NCI-H748 (cell line): ENCODE results near the gene EDNRA.
A peak's percentile ranks its signal among the peaks of the same experiment; 100 is the strongest.

ENCODE experiments used
- DNase-seq: peaks from one replicate; lab custom pipeline; 2025; ENCODE audit not compliant: unreplicated experiment; lab: John Stamatoyannopoulos, UW

Gene EDNRA

GRCh38 chr4:147496500-147496899, 15.6 kb downstream of the EDNRA start:
- DNase-seq, result no peak

GRCh38 chr4:147498031-147498660, 17.2 kb downstream of the EDNRA start:
- no peak for DNase-seq

DNA sequence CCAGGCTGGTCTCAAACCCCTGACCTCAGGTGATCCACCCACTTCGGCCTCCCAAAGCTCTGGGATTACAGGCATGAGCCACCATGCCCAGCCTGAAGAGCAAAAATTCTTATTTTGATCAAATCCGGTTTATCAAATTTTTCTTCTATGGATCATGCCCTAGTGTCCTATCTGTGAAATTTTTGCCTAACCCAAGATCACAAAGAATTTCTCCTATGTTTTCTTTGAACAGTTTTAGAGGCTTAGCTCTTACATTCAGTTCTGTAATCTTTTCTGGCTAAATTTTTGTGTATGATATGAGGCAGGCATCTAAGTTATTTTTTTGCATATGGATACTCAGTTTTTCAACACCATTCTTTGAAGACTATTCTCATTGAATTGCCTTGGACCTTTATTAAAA, 27.4 kb downstream of the EDNRA start:
- no peak for DNase-seq

DNA sequence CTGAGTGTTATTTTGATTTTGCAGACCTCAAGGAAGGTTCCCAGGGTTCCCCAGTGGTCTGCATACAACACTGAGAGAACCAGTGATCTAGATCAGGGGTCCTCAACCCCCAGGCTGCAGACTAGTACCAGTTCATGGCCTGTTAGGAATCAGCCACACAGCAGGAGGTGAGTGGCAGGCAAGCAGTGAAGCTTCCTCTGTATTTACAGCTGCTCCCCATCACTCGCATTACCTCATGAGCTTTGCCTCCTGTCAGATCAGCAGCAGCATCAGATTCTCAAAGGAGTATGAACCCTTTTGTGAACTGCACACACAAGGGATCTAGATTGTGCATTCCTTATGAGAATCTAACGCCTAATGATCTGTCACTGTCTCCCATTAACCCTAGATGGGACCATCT, 28.5 kb downstream of the EDNRA start:
- DNase-seq, result no peak

DNA sequence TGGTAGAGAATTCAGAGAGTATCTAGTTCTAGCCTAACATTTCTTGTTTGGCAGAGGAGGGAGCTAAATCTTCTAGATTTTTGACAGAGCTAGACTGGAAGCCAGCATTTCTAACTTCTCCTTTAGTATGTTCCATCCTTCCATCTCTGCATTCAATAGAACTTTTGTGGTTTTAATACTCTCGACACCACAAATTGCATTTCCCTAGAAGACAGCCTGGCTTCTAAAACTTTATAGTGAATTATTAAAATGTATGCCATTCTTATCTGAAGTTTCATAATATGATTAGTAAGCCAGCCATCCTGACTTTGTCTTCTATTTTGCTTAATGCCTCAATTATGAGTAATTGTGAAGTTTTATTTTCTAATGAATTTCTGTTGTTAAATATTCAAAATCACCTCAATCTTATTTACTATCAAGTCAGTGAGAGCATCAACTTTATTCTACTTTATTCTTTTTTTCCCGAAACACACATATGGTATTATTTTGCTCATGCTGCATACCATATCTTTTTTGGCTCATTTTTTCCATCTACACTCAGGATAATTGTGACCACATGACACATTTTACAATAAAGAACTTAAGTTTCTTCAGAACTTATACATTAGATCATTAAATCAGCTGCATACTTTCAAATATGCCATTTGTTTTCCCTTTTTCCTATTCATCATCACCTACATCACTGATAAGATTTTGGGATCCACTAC, 30.2 kb downstream of the EDNRA start:
- DNase-seq, result no peak

- no peak for DNase-seq
These were observed 32.2 kb downstream of the EDNRA start for GRCh38 chr4:147513091-147513490.

- DNase-seq, result no peak
These were observed 33.1 kb downstream of the EDNRA start for GRCh38 chr4:147513952-147514351.

- no peak for DNase-seq
These were observed 34.5 kb downstream of the EDNRA start for GRCh38 chr4:147515220-147515936.

- no peak for DNase-seq
These were observed 35.2 kb downstream of the EDNRA start for GRCh38 chr4:147516133-147516532.

DNA sequence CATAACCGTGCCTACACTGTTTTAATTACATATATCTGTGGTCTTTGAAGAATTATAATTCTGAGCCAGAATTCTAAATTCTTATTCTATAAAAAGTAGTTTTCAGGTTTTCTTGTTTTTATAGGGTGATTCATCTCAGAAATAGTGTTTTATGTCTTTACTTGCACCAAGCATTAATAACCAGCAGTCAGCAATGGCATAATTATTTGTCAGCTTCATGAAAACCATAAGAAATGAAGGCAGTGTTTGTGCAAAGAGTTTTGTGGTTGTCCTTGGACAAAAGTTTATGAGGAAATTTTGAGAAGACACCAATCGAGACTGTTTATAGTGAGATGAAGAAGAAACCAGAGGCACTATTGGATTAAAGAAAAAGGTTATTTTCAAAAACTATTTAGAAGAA, 37.2 kb downstream of the EDNRA start:
- DNase-seq, result no peak

- DNase-seq, result peak; percentile 46
These were observed 38.2 kb downstream of the EDNRA start for GRCh38 chr4:147518846-147519767.

DNA sequence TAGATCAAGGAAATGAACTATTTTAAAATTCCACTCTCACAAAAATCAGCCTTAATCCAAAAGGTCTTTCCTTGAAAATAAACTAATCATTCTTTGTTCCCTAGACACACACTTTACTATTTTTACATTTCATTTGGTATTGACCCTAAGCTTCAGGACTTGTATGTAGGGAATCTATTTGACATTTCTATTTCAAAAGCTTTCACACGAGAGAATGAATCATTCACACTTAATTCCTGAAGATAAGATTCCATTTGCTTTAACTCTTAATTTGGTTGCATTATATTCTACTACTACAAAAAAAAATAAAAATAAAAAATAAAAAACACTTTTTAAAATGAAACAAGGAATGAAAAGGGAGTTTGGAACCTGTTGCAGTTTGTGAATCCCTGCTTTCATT, 43.7 kb downstream of the EDNRA start:
- no peak for DNase-seq

DNA sequence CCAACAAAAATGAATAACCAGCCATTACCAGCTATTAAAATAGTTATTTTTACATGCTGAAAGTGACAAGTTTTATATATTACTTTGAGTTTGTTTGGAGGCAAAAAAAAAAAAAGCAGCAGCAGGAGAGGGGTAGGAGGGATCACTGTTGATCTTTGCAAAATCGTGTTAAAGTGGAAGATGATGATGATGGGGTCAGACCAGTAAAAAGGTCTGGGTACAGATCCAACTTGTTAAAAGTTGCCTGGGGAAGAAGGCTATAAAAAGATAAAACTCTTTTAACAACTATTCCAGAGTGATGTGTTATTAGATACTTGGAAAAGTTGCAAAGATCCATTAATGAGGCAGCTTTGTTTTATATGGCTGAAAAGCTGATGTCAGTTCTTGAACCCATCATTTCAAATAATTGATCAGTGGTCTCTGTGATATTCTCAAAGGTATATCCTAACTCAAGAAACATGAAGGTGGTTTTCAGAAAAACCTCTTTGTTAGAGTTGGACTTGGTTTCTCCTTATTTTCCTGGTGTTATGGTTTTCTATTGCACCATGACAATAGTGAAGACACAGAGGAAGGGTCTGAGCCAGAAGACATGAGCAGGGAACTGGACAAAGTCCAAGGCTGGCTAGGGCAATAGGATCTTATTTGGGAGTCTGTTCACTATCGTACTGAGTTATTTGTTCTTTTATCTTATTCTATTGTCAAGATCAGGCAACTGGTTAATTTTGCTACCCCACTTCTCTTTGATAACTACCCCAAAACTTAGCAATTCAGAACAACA, 44.8 kb downstream of the EDNRA start:
- no peak for DNase-seq

DNA sequence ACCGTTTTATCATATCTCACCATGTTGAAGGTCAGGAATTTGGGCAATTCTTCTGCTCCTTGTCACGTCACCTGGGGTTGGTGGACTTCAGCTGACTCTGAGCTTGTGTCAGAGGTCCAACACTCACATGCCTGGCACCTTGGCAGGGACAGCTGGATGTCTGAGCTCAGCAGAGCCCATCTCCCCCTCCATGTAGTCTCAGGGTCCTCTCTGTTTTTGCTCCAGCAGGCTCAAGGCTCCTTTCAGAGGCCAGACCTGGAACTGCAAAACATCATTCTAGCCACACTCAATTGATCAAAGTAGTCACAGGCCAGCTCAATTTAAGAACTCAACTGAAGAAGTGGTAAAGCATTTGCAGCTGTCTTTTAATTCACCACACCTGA, 45.4 kb downstream of the EDNRA start:
- DNase-seq, result no peak

GRCh38 chr4:147528054-147528453, 47.2 kb downstream of the EDNRA start:
- DNase-seq, result peak; percentile 0

- no peak for DNase-seq
These were observed 49.2 kb downstream of the EDNRA start for GRCh38 chr4:147530134-147530533.

DNA sequence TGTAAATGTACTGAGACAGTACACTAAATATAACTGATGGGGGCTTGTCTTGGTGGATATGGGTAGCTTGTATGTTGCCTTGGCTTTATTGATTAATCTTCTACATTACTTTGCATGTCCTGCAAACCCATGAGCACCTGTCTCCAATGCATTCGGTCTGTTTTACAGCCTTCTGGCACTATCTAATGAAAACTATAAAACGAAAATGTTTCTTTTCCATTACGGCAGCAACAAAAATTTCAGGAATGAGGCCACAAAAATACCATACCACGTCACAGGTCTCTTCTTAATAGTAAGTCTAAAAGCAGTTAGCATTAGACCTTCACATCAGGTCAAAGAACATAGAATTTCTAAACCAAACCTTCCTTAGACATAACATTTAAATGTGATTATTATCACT, 49.8 kb downstream of the EDNRA start:
- DNase-seq, result no peak

GRCh38 chr4:147532896-147533295, 52.0 kb downstream of the EDNRA start:
- DNase-seq, result no peak

DNA sequence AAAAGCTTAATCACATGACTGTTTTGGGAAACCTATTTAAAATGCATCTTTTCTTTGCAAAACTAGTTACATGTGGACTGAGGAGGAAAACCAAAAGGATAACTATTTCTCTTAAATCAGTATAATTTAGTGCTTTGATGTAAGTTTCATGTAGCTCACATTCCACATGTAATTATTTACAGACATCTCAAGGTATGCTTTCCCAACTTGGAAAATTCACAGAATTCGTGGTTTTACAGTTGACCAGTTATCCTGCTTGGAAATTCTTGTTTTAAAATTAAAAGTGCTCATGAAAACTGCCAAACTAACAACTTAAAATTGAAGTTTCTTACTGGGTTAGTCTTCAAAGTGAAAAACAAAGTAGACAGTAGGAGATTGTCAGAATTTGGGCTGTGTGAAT, 52.4 kb downstream of the EDNRA start:
- DNase-seq, result no peak

GRCh38 chr4:147535124-147535523, 54.2 kb downstream of the EDNRA start:
- DNase-seq, result no peak

DNA sequence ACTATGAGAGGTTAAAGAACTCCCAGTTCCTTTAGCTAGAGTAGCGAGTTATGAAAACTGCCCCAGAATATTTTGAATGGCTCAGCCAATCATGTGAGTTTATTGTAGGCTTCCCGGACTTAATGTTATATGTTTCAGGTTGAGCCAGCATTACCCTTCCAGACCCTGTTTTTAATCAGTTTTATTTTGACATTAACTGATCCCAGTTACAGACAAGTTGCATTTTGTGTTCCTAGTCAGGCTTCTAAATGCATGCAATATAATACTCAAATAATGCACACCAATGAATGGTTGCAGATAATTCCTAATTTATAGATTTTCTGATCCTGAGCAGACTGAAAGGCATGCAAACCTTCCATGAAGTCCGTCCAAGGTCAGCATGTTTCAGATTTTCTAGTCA, 57.8 kb downstream of the EDNRA start:
- no peak for DNase-seq
